Fibroblast of skin of abdomen (primary cell): ENCODE results near the gene KRTAP4-16.
"Not testable (repeated sequence)": the region's sequence is repeated elsewhere in the genome, so short reads cannot be mapped to it uniquely, and the experiment has no call there.

Source experiments
- DNase-seq: peaks from one replicate; pipeline ENCODE4 v3.0.0-alpha.2; 2013

KRTAP4-16 gene

DNA sequence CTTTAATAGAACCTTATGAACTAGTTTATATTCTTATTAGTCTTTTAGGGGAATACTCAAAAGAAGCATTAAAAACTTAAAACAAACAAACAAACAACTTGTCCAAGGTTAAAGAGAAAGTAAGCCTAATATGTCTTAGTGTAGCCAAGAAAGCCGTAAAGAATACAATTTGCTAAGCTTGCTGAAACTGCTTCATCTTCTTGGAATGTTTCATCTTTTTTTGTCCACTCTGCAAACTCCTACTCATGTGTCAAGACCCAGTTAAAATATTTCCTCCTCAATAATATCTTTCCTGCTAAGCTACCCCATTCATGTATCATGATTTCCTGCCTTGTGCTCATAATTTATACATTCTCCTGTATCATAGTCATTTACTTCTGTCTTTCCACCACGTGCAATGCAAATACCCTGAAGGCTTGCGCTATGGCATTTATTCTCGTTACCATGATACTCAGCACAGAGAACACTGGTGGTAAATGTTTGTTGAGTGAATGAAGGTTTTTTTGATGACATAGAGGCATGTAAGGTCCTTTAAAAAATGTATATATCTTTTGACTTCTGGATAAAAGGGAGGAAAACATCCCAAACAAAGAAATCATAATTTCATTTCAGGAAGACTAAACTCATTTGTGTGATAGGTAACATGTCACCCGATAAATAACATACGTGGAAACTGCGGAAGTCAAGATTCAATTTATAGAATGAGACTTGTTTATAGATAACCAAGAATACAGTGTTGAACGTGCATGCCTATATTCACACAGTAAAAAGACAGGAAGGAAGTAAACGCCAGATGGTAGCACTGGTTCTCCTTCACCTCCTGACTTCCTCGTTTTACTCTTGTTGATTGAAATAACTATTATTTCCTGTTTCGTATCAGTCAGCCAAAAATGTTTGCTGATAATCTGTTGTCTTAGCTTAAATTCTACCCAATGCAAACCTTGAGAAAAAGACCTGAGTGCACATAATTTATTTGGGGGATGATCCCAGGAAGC, 18.0 kb upstream of the KRTAP4-16 start:
- DNase-seq: peak; percentile 63

DNA sequence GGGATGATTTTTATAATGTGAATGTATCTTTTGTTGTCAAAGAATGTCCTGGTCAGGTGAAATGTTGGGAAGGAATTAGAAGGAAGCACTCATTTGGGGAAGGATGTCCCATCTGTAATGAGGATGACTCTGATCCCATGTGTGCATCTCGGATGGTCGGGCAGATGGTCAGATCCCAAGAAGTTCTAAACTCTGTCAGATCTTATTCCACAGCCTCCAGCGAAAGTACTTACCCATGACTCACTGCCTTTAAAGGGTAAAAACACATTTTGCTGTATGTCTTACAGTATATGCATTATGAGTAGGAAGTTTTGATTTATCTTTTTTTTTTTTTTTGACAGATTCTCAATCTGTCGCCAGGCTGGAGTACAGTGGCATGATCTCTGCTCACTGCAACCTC, 16.7 kb upstream of the KRTAP4-16 start:
- peak; percentile 42 for DNase-seq

GRCh38 chr17:41117846-41118386, 15.9 kb upstream of the KRTAP4-16 start, which contains the start of gene KRTAP4-11:
TSS of gene KRTAP4-11 (minus strand) at chr17:41118373. CDS start at chr17:41118315, 58 bp downstream.
- DNase-seq: not testable (repeated sequence)

GRCh38 chr17:41116297-41116696, 14.3 kb upstream of the KRTAP4-16 start:
- peak; percentile 66 for DNase-seq

- DNase-seq: no peak
Measured at GRCh38 chr17:41111151-41111885, 9.3 kb upstream of the KRTAP4-16 start.

GRCh38 chr17:41108728-41109386, 6.8 kb upstream of the KRTAP4-16 start:
- not testable (repeated sequence) for DNase-seq

DNA sequence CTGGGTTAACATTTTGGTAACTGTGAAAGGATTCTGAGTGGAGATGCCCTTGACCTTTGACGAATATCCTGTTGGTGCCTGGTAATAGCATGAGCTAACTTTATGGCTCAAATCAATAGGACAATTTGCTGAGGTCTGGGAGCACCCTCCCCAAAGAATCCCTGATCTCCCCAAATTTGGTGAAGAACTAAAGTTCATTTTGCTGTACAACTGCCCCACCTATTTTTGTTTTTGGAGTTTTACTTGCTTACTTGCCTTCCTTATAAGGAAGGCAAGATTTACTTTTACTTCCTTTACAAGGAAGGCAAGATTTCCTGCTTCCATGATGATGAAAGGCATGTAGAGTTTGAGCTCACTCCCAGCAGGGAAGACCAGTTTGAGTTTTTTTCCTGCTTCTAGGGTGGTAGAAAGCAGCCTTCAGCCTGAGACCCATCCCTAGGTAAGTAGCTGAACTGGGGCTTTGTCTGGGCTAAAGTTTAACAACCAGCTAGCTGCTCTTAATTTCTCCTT, 6.0 kb upstream of the KRTAP4-16 start:
- DNase-seq: no peak

DNA sequence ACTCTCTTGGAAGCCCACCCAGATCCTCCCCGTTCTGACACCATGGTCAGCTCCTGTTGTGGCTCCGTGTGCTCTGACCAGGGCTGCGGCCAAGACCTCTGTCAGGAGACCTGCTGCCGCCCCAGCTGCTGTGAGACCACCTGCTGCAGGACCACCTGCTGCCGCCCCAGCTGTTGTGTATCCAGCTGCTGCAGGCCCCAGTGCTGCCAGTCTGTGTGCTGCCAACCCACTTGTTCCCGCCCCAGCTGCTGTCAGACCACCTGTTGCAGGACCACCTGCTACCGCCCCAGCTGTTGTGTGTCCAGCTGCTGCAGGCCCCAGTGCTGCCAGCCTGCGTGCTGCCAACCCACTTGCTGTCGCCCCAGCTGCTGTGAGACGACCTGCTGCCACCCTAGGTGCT, 3.3 kb upstream of the KRTAP4-16 start, which contains the start of gene KRTAP4-9:
Gene KRTAP4-9 (plus strand): TSS at position 43 of the 400 bp plus-strand sequence. CDS start 0 bp downstream, at position 43.
- not testable (repeated sequence) for DNase-seq

DNA sequence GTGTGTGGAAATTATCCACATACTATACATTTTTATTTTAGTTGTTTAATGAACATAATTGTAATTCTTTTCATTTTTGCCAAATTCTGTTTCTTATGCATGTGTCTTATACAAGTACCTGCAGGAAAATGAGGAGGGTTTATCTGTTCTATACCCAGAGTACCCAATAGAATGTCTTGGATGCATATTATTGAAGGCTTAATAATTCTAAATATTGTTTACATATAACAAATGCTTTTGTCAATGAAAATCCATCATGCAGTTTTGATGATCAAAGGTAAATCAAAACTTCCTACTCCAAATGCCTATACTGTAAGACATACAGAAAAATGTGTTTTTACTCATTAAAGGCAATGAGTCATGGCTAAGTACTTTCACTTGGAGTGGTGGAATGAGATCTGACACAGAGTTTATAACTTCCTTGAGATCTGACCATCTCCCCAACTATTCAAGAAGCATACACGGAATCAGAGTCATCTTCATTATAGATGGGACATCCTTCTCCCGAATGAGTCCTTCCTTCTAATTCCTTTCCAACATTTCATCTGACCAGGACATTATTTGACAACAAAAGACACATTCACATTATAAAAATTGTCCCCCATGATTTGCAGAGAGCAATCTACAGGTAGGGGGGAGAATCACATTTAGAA, 2.5 kb upstream of the KRTAP4-16 start:
- peak; percentile 85 for DNase-seq

GRCh38 chr17:41103896-41104295, 1.9 kb upstream of the KRTAP4-16 start:
- peak; percentile 35 for DNase-seq

- peak; percentile 86 for DNase-seq
Measured at GRCh38 chr17:41099682-41100480, 2.1 kb downstream of the KRTAP4-16 start.

GRCh38 chr17:41098481-41098880, 3.5 kb downstream of the KRTAP4-16 start:
- DNase-seq: peak; percentile 62

DNA sequence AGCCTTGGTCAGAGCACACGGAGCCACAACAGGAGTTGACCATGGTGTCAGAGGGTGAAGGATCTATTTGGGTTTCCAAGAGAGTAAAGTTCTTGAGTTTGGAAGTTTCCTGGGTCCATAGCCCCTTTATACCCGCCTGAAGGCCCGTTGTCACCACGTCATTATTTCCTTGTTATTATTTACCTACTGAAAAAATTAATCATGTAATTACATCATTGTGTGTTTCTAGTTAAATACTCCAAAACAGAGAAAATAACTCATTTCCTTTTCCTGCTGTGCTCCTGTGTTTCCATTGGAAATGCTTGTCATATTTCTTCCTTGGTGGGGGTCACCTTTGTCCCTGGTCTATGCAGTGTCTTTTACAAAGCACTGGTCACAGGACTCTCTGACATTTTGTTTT, 4.0 kb downstream of the KRTAP4-16 start, which contains the start of gene KRTAP4-8:
Gene KRTAP4-8 (minus strand): TSS at position 101 of the 400 bp plus-strand sequence. CDS start 58 bp downstream, at position 43.
- no peak for DNase-seq

GRCh38 chr17:41096055-41096454, 6.0 kb downstream of the KRTAP4-16 start:
- no peak for DNase-seq

DNA sequence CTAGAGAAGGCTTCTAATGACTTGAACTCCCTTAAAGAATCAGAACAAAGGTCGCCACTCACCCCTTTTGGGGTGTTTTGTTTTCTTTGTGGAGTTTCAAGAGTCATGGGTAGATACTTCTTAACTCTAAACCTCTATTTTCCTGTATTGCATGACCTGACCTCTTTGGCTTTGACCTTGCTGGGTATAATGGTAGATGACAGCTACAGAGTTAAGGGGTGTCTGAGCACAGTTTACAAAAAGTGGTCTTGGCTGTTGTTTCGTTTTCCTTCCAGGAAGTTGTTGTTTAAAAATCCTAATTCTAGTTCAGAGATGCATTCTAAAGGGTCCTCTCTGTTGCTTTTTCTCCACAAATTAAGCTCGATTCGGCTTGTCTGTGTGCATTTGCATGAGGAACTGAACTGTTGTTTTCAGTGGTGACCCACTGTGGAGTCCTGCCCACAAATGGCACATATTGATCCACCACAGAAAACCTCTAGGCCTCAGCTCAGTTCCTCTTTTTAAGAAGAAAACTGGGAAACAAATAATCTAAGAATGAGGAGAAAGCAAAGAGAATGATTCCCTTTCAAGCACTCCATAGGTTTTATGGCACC, 13.2 kb downstream of the KRTAP4-16 start:
- not testable (repeated sequence) for DNase-seq

DNA sequence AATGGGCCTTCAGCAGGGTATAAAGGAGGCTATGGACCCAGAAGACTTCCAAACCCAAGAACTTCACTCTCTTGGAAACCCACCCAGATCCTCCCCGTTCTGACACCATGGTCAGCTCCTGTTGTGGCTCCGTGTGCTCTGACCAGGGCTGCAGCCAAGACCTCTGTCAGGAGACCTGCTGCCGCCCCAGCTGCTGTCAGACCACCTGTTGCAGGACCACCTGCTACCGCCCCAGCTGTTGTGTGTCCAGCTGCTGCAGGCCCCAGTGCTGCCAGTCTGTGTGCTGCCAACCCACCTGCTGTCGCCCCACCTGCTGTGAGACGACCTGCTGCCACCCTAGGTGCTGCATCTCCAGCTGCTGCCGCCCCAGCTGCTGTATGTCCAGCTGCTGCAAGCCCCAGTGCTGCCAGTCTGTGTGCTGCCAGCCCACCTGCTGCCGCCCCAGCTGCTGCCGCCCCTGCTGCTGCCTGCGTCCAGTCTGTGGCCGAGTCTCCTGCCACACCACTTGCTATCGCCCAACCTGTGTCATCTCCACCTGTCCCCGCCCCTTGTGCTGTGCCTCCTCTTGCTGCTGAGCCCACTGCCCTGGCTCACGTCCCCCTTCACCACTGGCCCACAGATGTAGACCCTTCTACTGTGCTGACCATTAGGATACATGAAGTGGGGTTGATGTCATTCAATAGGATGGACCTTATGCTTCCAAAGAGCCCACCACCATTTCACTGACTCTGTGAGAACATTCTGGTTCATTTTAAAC, 17.7 kb downstream of the KRTAP4-16 start, which contains the start of gene KRTAP4-7:
Gene KRTAP4-7 (plus strand): TSS at position 51 of the 757 bp plus-strand sequence. CDS start 57 bp downstream, at position 108.
- DNase-seq: not testable (repeated sequence)

DNA sequence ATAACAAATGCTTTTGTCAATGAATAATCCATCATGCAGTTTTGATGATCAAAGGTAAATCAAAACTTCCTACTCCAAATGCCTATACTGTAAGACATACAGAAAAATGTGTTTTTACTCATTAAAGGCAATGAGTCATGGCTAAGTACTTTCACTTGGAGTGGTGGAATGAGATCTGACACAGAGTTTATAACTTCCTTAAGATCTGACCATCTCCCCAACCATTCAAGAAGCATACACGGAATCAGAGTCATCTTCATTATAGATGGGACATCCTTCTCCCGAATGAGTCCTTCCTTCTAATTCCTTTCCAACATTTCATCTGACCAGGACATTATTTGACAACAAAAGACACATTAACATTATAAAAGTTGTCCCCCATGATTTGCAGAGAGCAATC, 18.6 kb downstream of the KRTAP4-16 start:
- DNase-seq: peak; percentile 80

DNA sequence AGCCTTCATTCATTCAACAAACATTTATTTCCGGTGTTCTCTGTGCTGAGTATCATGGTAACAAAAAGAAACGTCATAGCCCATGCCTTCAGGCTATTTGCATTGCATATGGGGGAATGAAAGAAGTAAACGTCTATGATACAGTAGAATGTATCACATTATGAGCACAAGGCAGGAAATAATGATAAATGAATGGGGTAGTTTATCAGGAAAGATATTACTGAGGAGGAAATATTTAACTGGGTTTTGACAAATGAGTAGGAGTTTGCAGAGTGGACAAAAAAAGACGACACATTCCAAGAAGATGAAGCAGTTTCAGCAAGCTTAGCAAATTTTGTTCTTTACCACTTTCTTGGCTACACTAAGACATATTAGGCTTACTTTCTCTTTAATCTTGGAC, 19.4 kb downstream of the KRTAP4-16 start:
- peak; percentile 49 for DNase-seq

DNA sequence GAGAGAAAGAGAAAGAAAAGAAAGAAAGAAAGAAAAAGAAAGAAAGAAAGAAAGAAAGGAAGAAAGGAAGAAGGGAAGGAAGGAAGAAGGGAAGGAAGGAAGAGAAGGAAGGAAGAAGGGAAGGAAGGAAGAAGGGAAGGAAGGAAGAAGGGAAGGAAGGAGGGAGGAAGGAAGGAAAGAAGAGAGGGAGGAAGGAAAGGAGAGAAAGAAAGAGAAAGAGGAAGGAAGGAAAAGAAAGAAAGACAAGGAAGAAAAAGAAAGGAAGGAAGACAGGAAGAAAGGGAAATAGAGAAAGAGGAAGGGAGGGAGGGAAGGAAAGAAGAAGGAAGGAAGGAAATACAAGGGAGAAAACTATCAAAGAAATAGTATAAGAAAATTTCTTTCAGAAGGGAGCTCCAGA, 25.2 kb downstream of the KRTAP4-16 start:
- DNase-seq: no peak
